ENCODE measurements around the gene CST11.
"Not testable (repeated sequence)": the region's sequence is repeated elsewhere in the genome, so short reads cannot be mapped to it uniquely, and the experiment has no call there.

Gene CST11, protein sequence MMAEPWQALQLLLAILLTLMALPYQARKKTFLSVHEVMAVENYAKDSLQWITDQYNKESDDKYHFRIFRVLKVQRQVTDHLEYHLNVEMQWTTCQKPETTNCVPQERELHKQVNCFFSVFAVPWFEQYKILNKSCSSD

DNA sequence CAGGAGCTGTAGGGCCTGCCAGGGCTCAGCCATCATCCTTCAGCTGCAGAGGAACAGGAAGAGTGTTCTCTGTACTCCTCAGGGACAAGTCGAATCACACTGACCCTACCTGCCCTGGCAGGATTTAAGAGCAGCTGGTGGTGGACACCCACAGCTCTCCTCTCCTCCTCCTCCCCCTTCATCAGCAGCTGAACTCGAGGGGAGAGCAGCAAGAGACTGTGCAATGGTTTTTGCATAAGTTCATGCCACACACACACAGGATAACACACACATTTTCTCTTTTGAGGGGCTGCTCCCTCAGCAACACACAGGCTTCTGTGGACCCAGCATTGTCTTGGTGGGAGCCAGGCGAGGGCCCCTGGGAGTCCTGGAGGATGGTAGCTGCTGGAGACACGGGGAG lies at the start of gene CST11:
Gene CST11, minus strand, starts transcription at position 101 of the 400 bp plus-strand sequence. Its CDS starts 65 bp downstream, at position 36.
- DNase-seq (ENCODE audit: extremely low read depth in 1 of 2, low read depth in 1 of 2) = no peak

DNA sequence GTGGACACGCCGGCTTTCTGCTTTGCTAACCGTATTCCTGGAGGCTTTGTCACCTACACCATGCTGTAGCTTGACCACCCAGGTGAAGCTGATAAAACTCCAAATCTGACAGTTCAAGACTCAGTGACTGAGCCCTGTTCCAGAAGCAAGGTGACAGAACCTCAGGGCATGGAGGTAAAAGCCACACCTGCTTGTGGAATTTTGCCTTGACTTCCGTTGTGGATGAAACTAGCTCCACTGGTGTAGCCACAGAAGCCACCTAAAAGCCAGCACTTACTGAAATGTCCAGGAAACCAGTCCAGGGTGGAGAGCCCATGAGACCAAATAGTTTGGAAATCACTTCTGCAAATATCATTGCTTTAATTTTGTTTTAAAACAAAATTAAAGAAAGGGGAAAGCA lies 49.2 kb upstream of the CST11 start:
- no peak for DNase-seq (ENCODE audit: extremely low read depth in 1 of 2, low read depth in 1 of 2)

DNA sequence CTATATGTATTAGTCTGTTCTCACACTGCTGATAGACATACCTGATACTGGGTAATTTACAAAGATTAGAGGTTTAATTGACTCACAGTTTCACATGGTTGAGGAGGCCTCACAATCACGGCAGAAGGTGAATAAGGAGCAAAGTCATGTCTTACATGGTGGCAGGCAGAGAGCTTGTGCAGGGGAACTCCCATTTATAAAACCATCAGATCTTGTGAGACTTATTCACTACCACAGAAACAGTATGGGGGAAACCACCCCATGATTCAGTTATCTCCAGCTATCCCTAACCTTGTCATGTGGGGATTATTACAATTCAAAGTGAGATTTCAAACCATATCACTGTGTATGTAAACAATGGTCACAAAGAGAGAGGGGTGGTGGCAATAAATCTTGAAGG lies 44.9 kb upstream of the CST11 start:
- peak in 1 of 2 donors; percentile 36 for DNase-seq (ENCODE audit: extremely low read depth in 1 of 2, low read depth in 1 of 2)

DNA sequence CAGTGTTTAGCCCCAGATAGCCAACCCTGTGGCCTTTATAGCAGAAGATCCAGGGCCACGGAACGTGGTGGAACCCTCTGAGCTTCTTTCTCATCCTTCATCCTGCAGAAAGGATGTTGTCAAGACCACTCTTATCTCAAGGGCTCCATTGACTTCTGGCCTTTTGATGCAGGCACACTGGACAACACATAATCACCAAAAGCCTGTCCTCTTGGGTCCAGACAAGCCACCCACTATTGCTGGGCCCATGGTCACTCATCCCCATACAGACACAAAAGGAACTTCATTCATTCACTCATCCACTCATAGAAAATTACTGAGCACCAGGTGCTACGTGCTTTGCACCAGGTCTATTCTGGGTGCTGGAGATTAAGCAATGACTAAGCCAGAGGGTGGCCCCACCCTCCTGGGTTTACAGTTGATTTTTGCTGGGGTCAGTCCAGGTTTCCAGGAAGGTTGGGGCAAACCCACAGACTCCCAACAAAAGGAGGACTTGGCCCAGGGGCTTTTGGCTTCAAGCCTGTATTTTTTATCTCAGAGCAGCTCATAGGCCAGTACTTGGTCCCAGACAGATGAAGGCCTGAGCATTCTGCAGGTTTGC lies 40.6 kb upstream of the CST11 start:
- DNase-seq (ENCODE audit: extremely low read depth in 1 of 2, low read depth in 1 of 2) = no peak

DNA sequence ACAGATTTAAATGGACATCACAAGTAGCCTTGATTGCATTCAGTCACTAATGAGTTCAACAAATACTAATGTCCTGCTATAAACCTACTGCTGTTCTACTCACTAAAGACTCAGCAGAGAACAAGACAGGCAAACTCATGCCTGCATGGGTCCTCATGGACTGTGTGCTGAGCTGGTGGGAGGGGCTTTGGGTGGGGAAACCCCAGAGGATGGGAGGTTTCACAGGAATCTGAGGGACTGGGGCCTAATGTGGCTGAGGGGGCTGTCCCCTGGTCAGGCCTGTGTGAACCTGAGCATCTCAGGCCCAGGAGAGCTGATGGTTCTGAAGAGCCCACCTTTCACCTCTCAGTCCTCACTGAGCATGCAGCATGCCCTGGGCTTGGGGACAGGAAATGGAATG lies 39.6 kb upstream of the CST11 start:
- peak in 1 of 2 donors; percentile 10 for DNase-seq (ENCODE audit: extremely low read depth in 1 of 2, low read depth in 1 of 2)

DNA sequence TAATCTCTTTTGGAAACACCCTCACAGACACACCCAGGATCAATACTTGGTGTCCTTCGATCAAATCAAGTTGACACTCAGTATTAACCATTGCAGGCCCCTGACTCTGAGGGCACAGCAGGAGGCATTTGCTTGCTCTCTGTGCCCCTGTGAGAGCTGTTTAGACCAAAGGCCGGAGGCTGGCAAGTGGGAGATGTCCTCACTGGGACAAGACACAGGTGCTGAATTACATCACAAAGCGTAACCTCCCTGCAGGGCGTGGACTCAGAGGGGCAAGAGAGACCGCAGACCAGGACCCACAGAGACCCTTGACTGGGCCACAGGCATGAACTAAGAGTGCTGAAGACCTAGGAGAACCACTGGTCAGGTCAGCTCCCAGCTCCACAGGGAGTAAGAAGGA lies 38.1 kb upstream of the CST11 start, which contains the start of gene CST8:
Gene CST8, plus strand, starts transcription at position 301 of the 400 bp plus-strand sequence. CDS start 551 bp downstream, outside the sequence.
- no peak for DNase-seq (ENCODE audit: extremely low read depth in 1 of 2, low read depth in 1 of 2)

DNA sequence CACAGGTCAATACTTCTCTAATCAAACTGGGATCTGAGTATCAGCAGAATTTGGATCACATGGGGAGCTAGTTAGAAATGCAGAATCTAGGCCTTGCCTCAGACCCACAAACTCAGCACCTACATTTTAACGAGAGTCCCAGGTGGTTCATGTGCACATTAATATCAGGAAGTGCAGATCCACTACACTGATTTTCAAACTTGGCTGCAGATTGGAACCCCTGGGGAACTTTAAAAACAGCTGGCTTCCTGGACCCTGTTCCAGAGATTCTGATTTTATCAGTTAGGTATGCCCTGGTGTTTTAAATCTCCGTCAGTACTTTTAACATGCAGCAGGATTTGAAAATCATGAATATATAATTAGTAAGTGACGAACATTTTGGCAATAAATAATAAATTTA lies 36.3 kb upstream of the CST11 start:
- DNase-seq (ENCODE audit: extremely low read depth in 1 of 2, low read depth in 1 of 2) = no peak

DNA sequence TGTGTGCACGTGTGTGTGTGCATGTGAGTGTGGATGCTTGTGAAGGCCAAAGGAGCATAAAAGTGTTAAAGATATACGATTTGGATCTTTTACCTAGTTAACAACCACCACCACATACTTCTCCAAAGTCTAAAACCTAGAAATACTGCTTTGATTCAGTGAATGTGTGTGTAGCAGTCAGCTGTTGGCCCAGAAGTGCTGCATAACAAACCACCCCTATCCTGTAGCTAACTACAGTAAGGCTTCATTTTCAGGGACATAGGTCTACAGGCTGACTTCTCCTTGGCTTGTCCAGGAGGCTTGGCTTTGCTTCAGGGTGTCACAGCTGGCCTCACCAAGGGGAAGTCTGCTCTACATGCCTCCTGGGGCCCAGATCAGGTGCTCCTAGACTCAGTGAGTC lies 35.8 kb upstream of the CST11 start:
- no peak for DNase-seq (ENCODE audit: extremely low read depth in 1 of 2, low read depth in 1 of 2)

DNA sequence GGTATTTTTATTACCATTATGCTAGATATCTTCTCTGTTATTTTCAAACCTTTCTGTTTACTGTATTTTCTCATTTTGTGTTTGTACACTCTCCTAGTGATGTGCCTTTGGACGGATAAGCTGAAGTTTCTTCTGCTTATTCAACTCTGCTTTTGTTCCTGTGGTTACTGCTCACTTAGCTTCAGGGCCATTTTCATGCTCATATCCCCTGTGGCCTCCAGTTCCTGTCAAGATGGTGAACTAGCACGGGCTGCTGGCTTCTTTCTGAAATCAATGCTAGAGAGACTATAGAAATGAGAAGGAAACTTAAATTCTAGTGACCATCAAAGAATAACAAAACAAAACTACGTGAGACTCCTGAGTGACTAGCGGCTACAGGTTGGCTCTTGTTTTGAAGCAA lies 31.4 kb upstream of the CST11 start:
- DNase-seq (ENCODE audit: extremely low read depth in 1 of 2, low read depth in 1 of 2) = no peak

DNA sequence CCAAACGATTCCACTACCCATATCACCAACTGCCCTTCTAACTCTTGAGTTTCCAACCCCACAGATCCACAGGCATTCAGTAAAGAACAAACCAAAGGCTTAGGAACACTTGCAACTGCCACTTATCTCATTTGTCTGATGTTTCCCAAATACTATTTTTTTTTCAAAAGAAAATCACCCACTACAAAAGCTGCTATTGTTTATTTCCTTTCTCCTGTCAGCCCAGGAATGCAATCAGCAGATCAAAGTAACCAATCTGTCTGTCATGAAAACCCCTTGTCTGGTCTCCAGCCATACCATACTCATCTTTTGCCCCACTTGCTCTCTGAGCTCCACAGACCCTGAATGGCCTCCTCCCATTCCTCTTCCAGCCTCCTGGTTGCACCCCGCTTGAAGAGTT lies 29.5 kb upstream of the CST11 start:
- no peak for DNase-seq (ENCODE audit: extremely low read depth in 1 of 2, low read depth in 1 of 2)

DNA sequence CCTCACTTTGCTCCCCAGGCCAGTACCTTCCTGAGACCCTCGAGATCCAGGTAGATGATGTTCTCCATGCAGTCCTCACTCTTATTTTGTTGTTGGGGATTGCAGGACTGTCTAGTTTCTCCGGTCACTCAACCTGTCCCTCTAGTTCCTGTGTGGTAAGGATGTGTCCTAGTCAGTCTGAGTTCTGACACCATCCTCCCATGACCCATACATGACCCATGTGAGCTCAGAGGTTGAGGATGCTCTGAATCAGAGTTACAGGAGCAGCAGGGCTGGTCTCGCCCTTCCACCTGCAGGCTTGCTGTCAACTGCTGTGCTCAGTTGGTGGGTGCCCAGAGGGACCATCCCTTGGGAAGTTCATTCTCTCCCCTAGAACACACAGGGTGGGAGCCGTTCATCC lies 26.4 kb upstream of the CST11 start:
- no peak for DNase-seq (ENCODE audit: extremely low read depth in 1 of 2, low read depth in 1 of 2)

DNA sequence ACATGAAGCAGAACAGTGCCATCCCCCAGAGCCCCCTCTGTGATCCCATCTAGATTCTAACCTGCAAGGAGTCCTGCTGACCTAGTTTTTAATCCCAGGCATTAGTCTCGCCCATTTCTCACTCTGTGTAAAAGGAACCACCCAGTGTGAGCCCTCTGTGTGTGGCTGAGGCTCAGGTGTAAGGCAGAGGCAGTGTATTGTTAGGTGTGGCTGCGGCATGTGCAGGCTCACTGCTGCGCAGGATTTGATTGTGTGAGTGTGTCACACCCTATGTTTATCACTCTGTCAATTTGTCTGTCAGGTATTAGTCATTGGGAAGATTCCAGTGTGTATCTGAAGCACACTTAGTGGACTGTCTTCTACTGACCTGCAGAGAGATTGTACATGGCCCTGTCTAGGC lies 24.5 kb upstream of the CST11 start:
- DNase-seq (ENCODE audit: extremely low read depth in 1 of 2, low read depth in 1 of 2) = no peak

DNA sequence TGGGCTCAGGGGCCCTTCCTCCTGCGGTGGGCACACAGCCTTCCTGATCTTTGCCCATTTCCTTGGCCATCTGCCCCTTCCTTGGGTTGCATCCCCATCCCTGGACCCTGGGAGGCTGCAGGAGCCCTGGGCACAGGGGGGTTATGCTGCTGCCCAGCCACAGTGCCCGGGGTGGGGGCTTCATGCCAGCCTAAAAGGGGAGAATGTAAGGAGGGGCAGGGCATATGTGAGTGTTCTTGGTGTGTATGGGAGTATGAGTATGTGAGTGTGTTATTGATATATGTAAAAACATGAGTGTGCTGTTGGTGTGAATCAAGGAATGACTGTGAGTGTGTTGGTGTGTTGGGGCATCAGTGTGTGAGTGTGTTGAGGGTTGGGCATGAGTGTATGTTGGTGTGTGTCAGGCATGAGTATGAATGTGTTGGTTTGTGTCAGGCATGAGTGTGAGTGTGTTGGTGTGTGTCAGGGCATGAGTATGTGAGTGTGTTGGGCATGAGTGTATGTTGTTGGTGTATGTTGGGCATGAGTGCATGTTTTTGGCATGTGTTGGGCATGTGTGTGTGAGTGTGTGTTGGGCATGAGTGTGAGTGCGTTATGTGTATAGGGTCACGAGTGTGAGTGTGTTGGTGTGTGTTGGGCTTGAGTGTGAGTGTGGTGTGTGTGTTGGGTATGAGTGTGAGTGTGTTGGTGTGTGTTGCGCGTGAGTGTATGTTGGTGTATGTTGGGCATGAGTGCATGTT lies 23.5 kb upstream of the CST11 start:
- no peak for DNase-seq (ENCODE audit: extremely low read depth in 1 of 2, low read depth in 1 of 2)

DNA sequence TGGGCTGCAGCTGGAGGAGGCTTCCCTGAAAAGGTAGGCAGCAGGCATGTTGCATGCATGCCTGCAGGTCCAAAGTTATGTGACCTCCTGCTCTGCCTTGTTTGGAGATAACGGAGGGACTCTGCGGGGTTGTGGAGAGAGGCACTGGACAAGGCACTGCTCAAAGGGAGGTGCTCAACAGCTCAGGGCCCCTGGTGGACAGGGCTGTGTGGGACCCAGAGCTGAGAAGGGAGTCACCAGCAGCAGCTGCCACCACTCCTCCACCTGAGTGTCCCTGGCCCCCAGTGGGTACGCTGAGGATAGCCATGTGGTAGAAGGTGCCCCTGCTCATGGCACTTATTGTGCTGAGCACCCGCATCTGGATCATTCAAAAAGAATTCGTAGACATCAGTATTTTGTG lies 22.7 kb upstream of the CST11 start:
- DNase-seq (ENCODE audit: extremely low read depth in 1 of 2, low read depth in 1 of 2) = no peak

DNA sequence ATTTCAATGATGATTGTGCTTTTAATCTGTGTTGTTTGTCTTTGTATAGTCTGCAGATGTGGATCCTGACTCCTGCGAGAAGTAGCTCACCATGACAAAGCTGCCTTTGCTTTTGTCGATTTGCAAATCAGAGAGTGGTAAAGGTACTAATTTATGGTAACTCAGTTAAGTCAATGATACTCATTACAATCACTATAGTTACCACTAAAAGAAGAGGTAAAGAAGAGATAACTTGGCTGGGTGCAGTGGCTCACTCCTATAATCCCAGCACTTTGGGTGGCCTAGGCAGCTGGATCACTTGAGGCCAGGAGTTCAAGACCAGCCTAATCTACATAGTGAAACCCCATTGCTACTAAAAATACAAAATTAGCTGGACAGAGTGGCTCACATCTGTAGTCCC lies 20.6 kb upstream of the CST11 start:
- DNase-seq (ENCODE audit: extremely low read depth in 1 of 2, low read depth in 1 of 2) = not testable (repeated sequence)

DNA sequence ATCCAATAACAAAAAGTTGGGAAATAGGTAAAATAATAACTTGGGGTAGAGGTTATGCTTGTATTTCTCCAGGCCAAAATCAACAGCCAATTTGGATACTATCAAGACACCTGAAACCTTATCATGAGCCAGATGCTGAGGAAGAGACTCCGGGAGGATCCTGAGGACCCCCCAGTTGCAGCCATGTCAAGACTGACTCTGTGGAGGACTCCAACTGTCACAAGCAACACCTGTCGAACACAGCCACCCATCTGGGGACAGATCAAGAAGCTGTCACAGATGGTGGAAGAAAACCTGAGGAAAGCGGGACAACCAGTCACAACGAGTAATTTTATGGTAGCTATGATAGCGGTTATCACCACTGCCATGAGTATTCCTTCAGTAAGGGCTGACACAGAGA lies 19.6 kb upstream of the CST11 start:
- DNase-seq (ENCODE audit: extremely low read depth in 1 of 2, low read depth in 1 of 2) = not testable (repeated sequence)

DNA sequence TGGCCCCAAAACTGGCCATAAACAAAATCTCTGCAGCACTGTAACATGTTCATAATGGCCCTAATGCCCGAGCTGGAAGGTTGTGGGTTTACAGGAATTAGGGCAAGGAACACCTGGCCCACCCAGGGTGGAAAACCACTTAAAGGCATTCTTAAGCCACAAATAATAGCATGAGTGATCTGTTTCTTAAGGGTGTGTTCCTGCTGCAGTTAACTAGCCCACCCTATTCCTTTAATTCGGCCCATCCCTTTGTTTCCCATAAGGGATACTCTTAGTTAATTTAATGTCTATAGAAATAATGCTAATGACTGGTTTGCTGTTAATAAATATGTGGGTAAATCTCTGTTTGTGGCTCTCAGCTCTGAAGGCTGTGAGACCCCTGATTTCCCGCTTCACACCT lies 14.3 kb upstream of the CST11 start:
- DNase-seq (ENCODE audit: extremely low read depth in 1 of 2, low read depth in 1 of 2) = not testable (repeated sequence)

DNA sequence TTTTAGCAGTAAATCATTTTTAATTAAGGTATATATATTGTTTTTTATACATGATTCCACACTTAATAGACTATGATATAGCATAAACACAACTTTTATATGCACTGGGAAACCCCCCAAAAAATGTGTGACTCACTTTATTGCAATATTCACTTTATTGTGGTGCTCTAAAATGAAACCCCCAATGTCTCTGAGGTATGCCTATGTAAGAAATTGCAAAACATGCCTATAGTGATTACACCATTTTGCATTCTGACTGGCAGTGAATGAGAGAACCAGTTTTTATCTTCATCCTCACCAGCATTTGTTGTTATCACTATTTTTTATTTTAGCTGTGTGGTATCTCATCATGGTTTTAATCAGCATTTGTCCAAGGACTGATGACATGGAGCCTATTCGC lies 8.5 kb upstream of the CST11 start:
- no peak for DNase-seq (ENCODE audit: extremely low read depth in 1 of 2, low read depth in 1 of 2)

DNA sequence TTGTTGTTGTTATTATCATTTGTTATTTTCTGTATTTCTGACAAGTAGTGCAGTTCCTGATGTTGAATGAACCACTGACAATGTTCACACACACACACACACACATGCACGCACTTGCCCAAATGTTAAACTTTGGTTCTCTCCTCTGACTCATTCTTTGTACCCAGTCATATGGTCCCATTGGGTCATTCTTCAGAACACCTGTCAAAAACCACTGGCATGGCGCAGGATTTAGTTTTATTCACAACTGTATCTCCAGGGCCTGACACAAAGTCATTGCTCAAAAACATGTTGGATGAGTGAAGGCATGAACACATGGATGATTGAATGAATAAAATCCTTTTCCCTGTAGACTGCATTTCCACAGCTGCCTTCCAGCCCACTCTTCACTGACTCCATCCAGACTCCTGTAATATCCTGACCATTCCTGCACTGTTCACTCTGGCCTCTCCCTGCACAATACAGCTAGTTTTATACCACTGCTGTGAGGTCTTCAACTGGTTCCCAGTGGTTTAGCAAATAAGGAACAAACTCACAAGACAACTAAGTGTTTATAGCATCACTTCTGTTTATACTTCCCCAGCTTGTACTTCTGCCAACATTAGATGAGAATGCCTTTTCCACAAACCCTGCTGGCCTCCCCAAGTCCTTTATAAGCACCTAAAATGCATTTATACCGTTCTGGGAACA lies 6.9 kb upstream of the CST11 start:
- DNase-seq (ENCODE audit: extremely low read depth in 1 of 2, low read depth in 1 of 2) = no peak

DNA sequence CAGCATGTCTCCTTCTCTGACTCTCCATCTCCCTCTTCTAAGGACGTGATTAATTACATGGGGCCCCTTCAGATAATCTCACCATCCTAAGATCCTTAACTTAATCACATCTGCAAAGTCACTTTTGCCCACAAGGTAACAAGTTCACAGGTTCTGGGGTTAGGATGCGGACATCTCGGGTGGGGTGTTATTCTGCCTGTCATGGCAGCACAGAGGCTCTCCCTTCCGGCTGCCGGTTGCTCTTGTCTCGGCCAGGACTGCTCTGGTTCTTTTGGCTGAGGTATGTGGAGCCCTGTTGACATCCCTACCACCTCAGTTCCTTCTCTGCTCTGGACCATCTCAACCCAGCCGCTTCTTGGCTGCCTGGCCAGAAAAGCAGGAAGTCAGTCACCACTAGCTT lies 4.2 kb upstream of the CST11 start:
- DNase-seq (ENCODE audit: extremely low read depth in 1 of 2, low read depth in 1 of 2) = no peak

DNA sequence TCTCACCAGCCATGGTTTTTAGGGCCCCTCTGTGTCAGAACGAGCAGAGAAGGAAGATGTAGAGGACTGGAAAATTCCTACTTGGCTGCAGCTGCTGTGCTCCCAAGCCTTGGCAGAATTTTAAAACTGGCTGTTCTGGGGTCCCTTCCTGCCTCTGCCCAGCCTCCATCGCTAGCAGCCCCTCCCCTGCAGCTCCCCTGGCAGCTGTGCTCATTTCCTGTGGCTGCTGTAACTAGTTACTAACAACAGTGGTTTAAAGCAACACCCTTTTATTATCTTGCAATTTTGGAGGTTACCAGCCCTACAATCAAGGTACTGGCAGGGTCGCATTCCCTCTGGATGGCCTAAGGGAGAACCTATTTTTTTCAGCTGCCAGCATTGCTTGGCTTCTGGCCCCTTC lies 3.7 kb upstream of the CST11 start:
- DNase-seq (ENCODE audit: extremely low read depth in 1 of 2, low read depth in 1 of 2) = no peak

DNA sequence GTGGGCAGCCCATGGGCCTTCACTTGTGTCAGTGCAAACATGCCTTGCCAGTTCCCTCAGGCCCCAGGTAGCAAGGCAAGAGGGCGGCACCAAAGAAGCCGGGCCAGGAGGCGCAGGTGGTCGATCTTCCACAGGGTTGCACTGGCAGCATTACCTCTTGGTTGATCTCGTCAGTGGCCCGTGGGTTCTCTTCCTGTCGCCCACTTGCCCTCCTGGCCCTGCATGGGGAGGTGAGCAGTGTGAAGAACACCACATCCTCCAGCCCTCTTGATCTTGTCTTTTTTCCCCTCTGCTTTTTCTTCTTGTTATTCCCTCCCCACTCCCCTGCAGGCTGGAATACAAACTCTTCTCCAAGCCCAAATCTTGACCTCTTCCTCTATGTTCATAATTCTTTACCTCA lies 3.0 kb upstream of the CST11 start:
- DNase-seq (ENCODE audit: extremely low read depth in 1 of 2, low read depth in 1 of 2) = no peak
